Spleen (tissue), 11 donors: ENCODE results near the gene ZYX. TPM values are rescaled to one million over a fixed set of nuclear protein-coding genes. Genes with fewer than 3 reads are reported as not detected.

ENCODE experiments used
- DNase-seq: peaks from one replicate; pipeline ENCODE4 v3.0.0-alpha.2; 2020
- H3K27ac ChIP-seq, 8 donors: fragments of 200-600 bp; sonication (generic) in 7 of 8; 1 replicate in 4 of 8; 2 replicates in 4 of 8; pipeline versions ENCODE4 v1.5.0 to v1.8.0; 2016 to 2021; ENCODE audit warnings: inconsistent platforms in 4 of 8, mild to moderate bottlenecking in 4 of 8, moderate library complexity in 1 of 8
- H3K27me3 ChIP-seq, 7 donors: fragments of 200-600 bp; sonication (generic) in 6 of 7; replicated peaks in 1 of 7; 1 replicate in 4 of 7; 2 replicates in 3 of 7; pipeline versions ENCODE4 v1.5.0 to v1.8.0; 2016 to 2021; ENCODE audit warnings: inconsistent platforms in 3 of 7, mild to moderate bottlenecking in 1 of 7
- H3K36me3 ChIP-seq, 6 donors: fragments of 200-600 bp; sonication (generic) in 5 of 6; 1 replicate in 4 of 6; 2 replicates in 2 of 6; pipeline versions ENCODE4 v1.5.0 to v1.8.0; 2016 to 2021; ENCODE audit warnings: inconsistent platforms in 2 of 6
- H3K4me1 ChIP-seq, 6 donors: fragments of 200-600 bp; sonication (generic) in 5 of 6; 1 replicate in 3 of 6; 2 replicates in 3 of 6; pipeline versions ENCODE4 v1.5.0 to v1.8.0; 2016 to 2021; ENCODE audit warnings: inconsistent platforms in 3 of 6
- H3K4me3 ChIP-seq, 8 donors: fragments of 200-600 bp; sonication (generic) in 7 of 8; 1 replicate in 4 of 8; 2 replicates in 4 of 8; pipeline versions ENCODE4 v1.5.0 to v1.8.0; 2016 to 2021; ENCODE audit warnings: inconsistent platforms in 4 of 8, mild to moderate bottlenecking in 4 of 8, moderate library complexity in 2 of 8
- H3K9me3 ChIP-seq, 8 donors: fragments of 200-600 bp; sonication (generic) in 7 of 8; 1 replicate in 4 of 8; 2 replicates in 4 of 8; pipeline versions ENCODE4 v1.5.0 to v1.8.0; 2016 to 2021; ENCODE audit warnings: inconsistent platforms in 4 of 8
- CTCF ChIP-seq, 11 experiments: fragments of 200-600 bp in 7 of 11; fragments of 450-650 bp in 4 of 11; sonication (generic) in 4 of 11; IDR thresholded peaks in 8 of 11; conservative IDR thresholded peaks in 3 of 11; 1 replicate in 7 of 11; 2 replicates in 4 of 11; pipeline versions ENCODE4 v1.4.0 to v1.8.0; 2016 to 2021; ENCODE audit warnings: antibody characterized with exemption in 11 of 11, inconsistent platforms in 4 of 11, mild to moderate bottlenecking in 1 of 11
- POLR2A ChIP-seq, 3 donors: fragments of 450-650 bp; IDR thresholded peaks; one replicate each; pipeline ENCODE4 v1.5.1; 2017; ENCODE audit warnings: antibody characterized with exemption in 3 of 3, mild to moderate bottlenecking in 1 of 3
- POLR2AphosphoS5 ChIP-seq, 3 donors: sonication (generic); formaldehyde crosslinking; IDR thresholded peaks; one replicate each; pipeline ENCODE4 v1.5.1; 2017; ENCODE audit warnings: antibody characterized with exemption in 3 of 3
- WGBS, 5 donors: extraction: QIAGEN DNeasy Blood & Tissue Kit in 3 of 5; methylation state at CpG; one replicate each; pipeline versions ENCODE4 v1.1.5 to v1.1.7; 2013 to 2018; 5-methylcytosine and 5-hydroxymethylcytosine counted together
- intact Hi-C: fragments of 100-400 bp; cut with DNase I; formaldehyde crosslinking; loops from one replicate; pipeline ENCODE4 v1.15.0; 2023; ENCODE audit warnings: low total_unique reads
- polyA plus RNA-seq, 3 donors: library from polyadenylated mRNA; stranded (reverse); fragments of 200-250 nt; gene quantifications; one replicate each; pipeline ENCODE4 v1.2.1, GENCODE V29; 2013
- total RNA-seq, 7 donors: library from RNA; depleted of rRNA in 3 of 7; stranded (reverse); fragments of >200 nt in 3 of 7; fragmentation: NEBNext Ultra II Directional in 4 of 7; extraction: Animal tissue kit (Norgen Biotek cat#: 25700) in 4 of 7; gene quantifications; one replicate each; pipeline versions ENCODE4 v1.1.0 to v1.2.1, GENCODE V29; 2016 to 2021
- donor health status: healthy with polysubstance abuse.
- donor health status: DM: no; HTN: no; CAD: no; lungs with moderate emphysema.
- donor health status: DM: no; HTN: no; CAD: no.
- donor health status: Bipolar disorder and iron deficiency.
- donor health status: healthy.
- donor health status: DM: no; HTN: no; CAD: no.
- donor health status: DM: yes; HTN: yes; CAD: no.

ZYX gene
- total and polyA plus RNA-seq, 10 donors: 50.3 to 439 (median 187) TPM

- DNase-seq: no peak
Measured at GRCh38 chr7:143426479-143427142, 45.5 kb downstream of the ZYX start.

GRCh38 chr7:143429770-143430698 is 48.9 kb downstream of the ZYX start:
- no peak overlapping the region for H3K4me3 ChIP-seq
- H3K36me3 ChIP-seq: no peaks in the 10 kb centered on the region
- H3K9me3 ChIP-seq: no peaks in the 10 kb centered on the region
- 68 to 85% (median 81%) methylated on average over 10 of the region's 10 CpGs for WGBS, 5 donors
- DNase-seq: no peak
- H3K27ac ChIP-seq: no peak overlapping the region
- no peaks in the 10 kb centered on the region for H3K27me3 ChIP-seq
- intact Hi-C loops: no loop called here
- H3K4me1 ChIP-seq: peaks cover 0 to 8% (median 0%) of the 10 kb centered on the region in 6 donors
- TF ChIP-seq POLR2AphosphoS5 (IDR thresholded peaks at IDR 0.05): no peak
- no peak for TF ChIP-seq POLR2A (IDR thresholded peaks at IDR 0.05)
- TF ChIP-seq CTCF (IDR thresholded peaks at IDR 0.05 in 8 of 11, conservative IDR thresholded peaks at IDR 0.05 in 3 of 11): no peak

More at GRCh38 chr7:143426479-143427142, 45.5 kb downstream of the ZYX start:
- Histone ChIP-seq H3K27ac (no peak overlapping the region), H3K9me3 (no peaks in the 10 kb centered on the region), H3K4me1 (peaks cover 0 to 8% (median 0%) of the 10 kb centered on the region in 6 donors), H3K27me3 (no peaks in the 10 kb centered on the region), H3K4me3 (no peak overlapping the region), H3K36me3 (no peaks in the 10 kb centered on the region)
- intact Hi-C loops: no loop called here
- 86 to 95% (median 94%) methylated on average over 2 of the region's 2 CpGs for WGBS, 5 donors
- TF ChIP-seq POLR2AphosphoS5 (IDR thresholded peaks at IDR 0.05): no peak
- TF ChIP-seq CTCF (IDR thresholded peaks at IDR 0.05 in 8 of 11, conservative IDR thresholded peaks at IDR 0.05 in 3 of 11): no peak
- no peak for TF ChIP-seq POLR2A (IDR thresholded peaks at IDR 0.05)

- no peaks in the 10 kb centered on the region for H3K36me3 ChIP-seq
- DNase-seq: no peak
- intact Hi-C loops: no loop called here
- no peak overlapping the region for H3K4me3 ChIP-seq
- 49 to 75% (median 66%) methylated on average over 2 of the region's 2 CpGs for WGBS, 5 donors
- no peaks in the 10 kb centered on the region for H3K9me3 ChIP-seq
- no peaks in the 10 kb centered on the region for H3K27me3 ChIP-seq
- TF ChIP-seq CTCF (IDR thresholded peaks at IDR 0.05 in 8 of 11, conservative IDR thresholded peaks at IDR 0.05 in 3 of 11): no peak
- TF ChIP-seq POLR2AphosphoS5 (IDR thresholded peaks at IDR 0.05): no peak
- no peak for TF ChIP-seq POLR2A (IDR thresholded peaks at IDR 0.05)
- H3K27ac ChIP-seq: no peak overlapping the region
- H3K4me1 ChIP-seq: peaks cover 0 to 7% (median 0%) of the 10 kb centered on the region in 6 donors
Measured at GRCh38 chr7:143431109-143431508, 50.0 kb downstream of the ZYX start.

GRCh38 chr7:143433759-143434158 is 52.6 kb downstream of the ZYX start:
- intact Hi-C loops: no loop called here
- TF ChIP-seq POLR2AphosphoS5 (IDR thresholded peaks at IDR 0.05) (no peak), POLR2A (IDR thresholded peaks at IDR 0.05) (no peak), CTCF (IDR thresholded peaks at IDR 0.05 in 8 of 11, conservative IDR thresholded peaks at IDR 0.05 in 3 of 11) (no peak)
- H3K4me3 ChIP-seq: no peak overlapping the region
- H3K27ac ChIP-seq: no peak overlapping the region
- WGBS, 5 donors: 79 to 90% (median 83%) methylated on average over 4 of the region's 4 CpGs
- no peaks in the 10 kb centered on the region for H3K9me3 ChIP-seq
- H3K27me3 ChIP-seq: no peaks in the 10 kb centered on the region
- H3K36me3 ChIP-seq: no peaks in the 10 kb centered on the region
- DNase-seq: no peak
- no peaks in the 10 kb centered on the region for H3K4me1 ChIP-seq
